DOHH2 (cell line): Measurements from ENCODE around the gene ERO1B.

Experiments
- H3F3A ChIP-seq: fragments of 200-600 bp; sonication (generic), shearing (Covaris generic); 2 replicates; pipeline ENCODE4 v1.6.0; 2016; ENCODE audit warnings: antibody characterized with exemption, mild to moderate bottlenecking; ENCODE audit not compliant: control insufficient read depth, insufficient read depth
- H3K27ac ChIP-seq: fragments of 200-600 bp; sonication (generic); 2 replicates; pipeline ENCODE4 v1.5.1; 2014; ENCODE audit warnings: low read depth, mild to moderate bottlenecking, low read length, moderate library complexity
- H3K27me3 ChIP-seq: fragments of 200-600 bp; sonication (generic); 2 replicates; pipeline ENCODE4 v1.6.1; 2014; ENCODE audit warnings: mild to moderate bottlenecking, low read length, mixed read lengths; ENCODE audit not compliant: control insufficient read depth
- H3K36me3 ChIP-seq: fragments of 200-600 bp; sonication (generic); 2 replicates; pipeline ENCODE4 v1.6.1; 2014; ENCODE audit warnings: mild to moderate bottlenecking, low read length, moderate library complexity, mixed read lengths; ENCODE audit not compliant: control insufficient read depth
- H3K4me1 ChIP-seq: fragments of 200-600 bp; sonication (generic); 2 replicates; pipeline ENCODE4 v1.6.1; 2014; ENCODE audit warnings: mild to moderate bottlenecking, low read length, mixed read lengths; ENCODE audit not compliant: control insufficient read depth
- H3K4me2 ChIP-seq: fragments of 200-600 bp; sonication (generic); 2 replicates; pipeline ENCODE4 v1.6.0; 2014; ENCODE audit warnings: mild to moderate bottlenecking, low read length, moderate library complexity
- H3K4me3 ChIP-seq: fragments of 200-600 bp; sonication (generic); 2 replicates; pipeline ENCODE4 v1.5.1; 2014; ENCODE audit warnings: mild to moderate bottlenecking, low read length, mixed read lengths
- H3K79me2 ChIP-seq: fragments of 200-600 bp; sonication (generic); 2 replicates; pipeline ENCODE4 v1.6.1; 2014; ENCODE audit warnings: mild to moderate bottlenecking, low read length, mixed read lengths; ENCODE audit not compliant: control insufficient read depth
- H3K9me2 ChIP-seq: fragments of 200-600 bp; sonication (generic); replicated peaks from 2 replicates; pipeline ENCODE4 v1.6.1; 2014; ENCODE audit warnings: mild to moderate bottlenecking, low read length, mixed read lengths; ENCODE audit not compliant: control insufficient read depth
- H3K9me3 ChIP-seq: fragments of 200-600 bp; sonication (generic); 2 replicates; pipeline ENCODE4 v1.6.1; 2014; ENCODE audit warnings: antibody characterized with exemption, low read length, mixed read lengths; ENCODE audit not compliant: control insufficient read depth, insufficient read depth
- H4K20me1 ChIP-seq: fragments of 200-600 bp; sonication (generic); 2 replicates; pipeline ENCODE4 v1.6.0; 2014; ENCODE audit warnings: low read depth, mild to moderate bottlenecking, antibody characterized with exemption, low read length, moderate library complexity; ENCODE audit not compliant: control insufficient read depth, insufficient read depth
- EZH2phosphoT487 ChIP-seq: fragments of 200-600 bp; sonication (generic); IDR thresholded peaks from 2 replicates; pipeline ENCODE4 v1.6.1; 2017; ENCODE audit warnings: borderline replicate concordance, mild to moderate bottlenecking, antibody characterized with exemption, low read length, moderate library complexity, mixed read lengths
- TF ChIP-seq, protein P1 (sequence below): fragments of 200-600 bp; sonication (generic); IDR thresholded peaks from one replicate; pipeline ENCODE4 v1.5.1; 2014; ENCODE audit warnings: antibody characterized with exemption, mild to moderate bottlenecking, low read depth, low read length; ENCODE audit not compliant: poor library complexity, severe bottlenecking

ERO1B gene

DNA sequence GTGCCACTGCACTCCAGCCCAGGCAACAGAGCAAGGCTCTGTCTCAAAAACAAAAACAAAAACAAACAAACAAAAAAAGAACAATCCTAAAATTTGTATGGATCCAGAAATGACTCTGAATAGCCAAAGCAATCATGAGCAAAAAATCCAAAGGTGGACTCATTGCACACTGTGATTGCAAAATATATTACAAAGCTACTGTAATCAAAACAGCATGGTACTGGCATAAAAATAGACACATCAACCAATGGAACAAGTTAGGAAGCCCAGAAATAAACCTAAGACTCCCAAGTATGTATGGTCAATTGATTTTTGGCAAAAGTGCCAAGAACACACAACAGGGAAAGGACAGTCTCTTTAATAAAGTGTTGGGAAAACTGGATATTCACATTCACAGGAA is 19.9 kb downstream of the ERO1B start:
- no peak for TF ChIP-seq EZH2phosphoT487
- TF ChIP-seq, protein P1, sequence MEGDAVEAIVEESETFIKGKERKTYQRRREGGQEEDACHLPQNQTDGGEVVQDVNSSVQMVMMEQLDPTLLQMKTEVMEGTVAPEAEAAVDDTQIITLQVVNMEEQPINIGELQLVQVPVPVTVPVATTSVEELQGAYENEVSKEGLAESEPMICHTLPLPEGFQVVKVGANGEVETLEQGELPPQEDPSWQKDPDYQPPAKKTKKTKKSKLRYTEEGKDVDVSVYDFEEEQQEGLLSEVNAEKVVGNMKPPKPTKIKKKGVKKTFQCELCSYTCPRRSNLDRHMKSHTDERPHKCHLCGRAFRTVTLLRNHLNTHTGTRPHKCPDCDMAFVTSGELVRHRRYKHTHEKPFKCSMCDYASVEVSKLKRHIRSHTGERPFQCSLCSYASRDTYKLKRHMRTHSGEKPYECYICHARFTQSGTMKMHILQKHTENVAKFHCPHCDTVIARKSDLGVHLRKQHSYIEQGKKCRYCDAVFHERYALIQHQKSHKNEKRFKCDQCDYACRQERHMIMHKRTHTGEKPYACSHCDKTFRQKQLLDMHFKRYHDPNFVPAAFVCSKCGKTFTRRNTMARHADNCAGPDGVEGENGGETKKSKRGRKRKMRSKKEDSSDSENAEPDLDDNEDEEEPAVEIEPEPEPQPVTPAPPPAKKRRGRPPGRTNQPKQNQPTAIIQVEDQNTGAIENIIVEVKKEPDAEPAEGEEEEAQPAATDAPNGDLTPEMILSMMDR, result no peak
- H3K9me2 ChIP-seq, result no peaks in the 10 kb centered on the region
- no peak overlapping the region for H3K27ac ChIP-seq
- peaks cover 41% of the 10 kb centered on the region for H3K79me2 ChIP-seq
- no peaks in the 10 kb centered on the region for H3K27me3 ChIP-seq
- H3K36me3 ChIP-seq, result peaks cover 64% of the 10 kb centered on the region
- no peak overlapping the region for H3K4me2 ChIP-seq
- peaks cover 3% of the 10 kb centered on the region; the same call in 1 of the 2 replicates for H3F3A ChIP-seq
- no peak overlapping the region for H3K4me3 ChIP-seq
- peaks cover 13% of the 10 kb centered on the region; the same call in 1 of the 2 replicates for H3K9me3 ChIP-seq
- no peaks in the 10 kb centered on the region for H4K20me1 ChIP-seq
- H3K4me1 ChIP-seq, result no peaks in the 10 kb centered on the region

DNA sequence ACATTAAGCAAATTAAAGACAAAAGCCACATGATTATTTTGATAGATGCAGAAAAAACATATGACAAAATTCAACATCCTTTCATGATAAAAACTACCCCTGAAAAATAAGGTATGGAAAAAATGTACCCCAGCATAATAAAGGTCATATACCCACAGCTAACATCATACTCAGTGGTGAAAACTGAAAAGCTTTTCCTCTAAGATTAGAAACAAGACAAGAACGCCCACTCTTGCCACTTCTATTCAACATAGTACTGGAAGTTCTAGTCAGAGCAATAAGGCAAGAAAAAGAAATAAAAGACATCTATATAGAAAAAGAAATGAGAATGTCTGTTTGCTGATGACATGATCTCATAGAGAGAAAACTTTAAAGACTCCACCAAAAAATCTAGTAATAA is 20.7 kb downstream of the ERO1B start:
- Histone ChIP-seq H3K27ac (no peak overlapping the region), H3F3A (peaks cover 3% of the 10 kb centered on the region; the same call in 1 of the 2 replicates), H3K79me2 (peaks cover 46% of the 10 kb centered on the region), H3K4me2 (no peak overlapping the region), H3K9me2 (no peaks in the 10 kb centered on the region), H3K36me3 (peaks cover 68% of the 10 kb centered on the region), H3K9me3 (peaks cover 13% of the 10 kb centered on the region; the same call in 1 of the 2 replicates), H3K27me3 (no peaks in the 10 kb centered on the region), H4K20me1 (no peaks in the 10 kb centered on the region), H3K4me3 (no peak overlapping the region), H3K4me1 (no peaks in the 10 kb centered on the region)
- TF ChIP-seq, protein P1, result no peak
- no peak for TF ChIP-seq EZH2phosphoT487

DNA sequence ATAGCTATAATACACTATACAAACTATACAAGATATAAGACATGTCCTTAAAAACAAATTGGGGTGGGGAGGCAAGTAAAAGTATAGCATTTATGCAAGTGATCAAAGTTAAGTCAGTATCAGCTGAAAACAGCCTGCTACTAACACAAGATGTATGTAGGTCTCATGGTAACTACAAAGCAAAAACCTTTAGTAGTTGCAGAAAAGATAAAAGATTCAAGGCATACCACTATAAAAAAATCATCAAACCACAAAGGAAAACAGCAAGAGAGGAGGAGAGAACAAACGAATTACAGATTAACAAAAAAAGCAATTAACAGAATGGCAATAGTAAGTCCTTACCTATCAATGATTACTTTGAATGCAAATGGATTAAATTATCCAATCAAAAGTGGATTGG is 22.7 kb downstream of the ERO1B start:
- Histone ChIP-seq H3K9me2 (no peaks in the 10 kb centered on the region), H3K27ac (no peak overlapping the region), H4K20me1 (no peaks in the 10 kb centered on the region), H3K79me2 (peaks cover 49% of the 10 kb centered on the region), H3K36me3 (peaks cover 57% of the 10 kb centered on the region), H3K4me2 (no peak overlapping the region), H3F3A (peaks cover 3% of the 10 kb centered on the region; the same call in 1 of the 2 replicates), H3K4me3 (no peak overlapping the region), H3K9me3 (peaks cover 13% of the 10 kb centered on the region; the same call in 1 of the 2 replicates), H3K27me3 (no peaks in the 10 kb centered on the region), H3K4me1 (no peaks in the 10 kb centered on the region)
- no peak for TF ChIP-seq EZH2phosphoT487
- TF ChIP-seq, protein P1, result no peak
